Erythroblast (primary cell): Measurements from ENCODE around the gene EXOSC5.

Source experiments
- GATA1 ChIP-seq: IDR thresholded peaks from 2 replicates; pipeline ENCODE4 v1.6.1; 2011; ENCODE audit warnings: low read depth, mild to moderate bottlenecking, control low read depth, low read length, moderate library complexity
- POLR2A ChIP-seq: IDR thresholded peaks from 2 replicates; pipeline ENCODE4 v1.6.1; 2011; ENCODE audit warnings: mild to moderate bottlenecking, low read length

- no peak for TF ChIP-seq POLR2A
- TF ChIP-seq GATA1 = no peak
These were observed 12.8 kb downstream of the EXOSC5 start for GRCh38 chr19:41384351-41384750.
